Stimulated activated CD4-positive, alpha-beta T cell treated with anti-CD3 and anti-CD28 coated beads, TNF-alpha, amount 100 ng/mL, for 24 hours (primary cell): ENCODE results near the gene COX19.
"Not testable (repeated sequence)": the region's sequence is repeated elsewhere in the genome, so short reads cannot be mapped to it uniquely, and the experiment has no call there.

Source experiments
- DNase-seq, 3 experiments: peaks; one replicate each; pipeline ENCODE4 v3.0.0-alpha.2; 2020; ENCODE audit warnings: low read depth in 3 of 3

COX19 gene

GRCh38 chr7:924541-925231 lies 50.7 kb downstream of the COX19 start:
- peak in 2 of 3 experiments; percentile 56 to 72 for DNase-seq

DNA sequence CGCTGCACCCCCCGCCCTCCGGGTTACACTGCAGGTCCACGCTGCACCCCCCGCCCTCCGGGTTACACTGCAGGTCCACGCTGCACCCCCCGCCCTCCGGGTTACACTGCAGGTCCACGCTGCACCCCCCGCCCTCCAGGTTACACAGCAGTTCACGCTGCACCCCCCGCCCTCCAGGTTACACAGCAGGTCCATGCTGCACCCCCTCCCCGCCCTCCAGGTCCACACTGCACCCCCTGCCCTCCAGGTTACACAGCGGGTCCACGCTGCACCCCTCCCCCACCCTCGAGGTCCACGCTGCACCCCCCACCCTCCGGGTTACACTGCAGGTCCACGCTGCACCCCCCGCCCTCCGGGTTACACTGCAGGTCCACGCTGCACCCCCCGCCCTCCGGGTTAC lies 51.3 kb downstream of the COX19 start:
- DNase-seq = not testable (repeated sequence)

DNA sequence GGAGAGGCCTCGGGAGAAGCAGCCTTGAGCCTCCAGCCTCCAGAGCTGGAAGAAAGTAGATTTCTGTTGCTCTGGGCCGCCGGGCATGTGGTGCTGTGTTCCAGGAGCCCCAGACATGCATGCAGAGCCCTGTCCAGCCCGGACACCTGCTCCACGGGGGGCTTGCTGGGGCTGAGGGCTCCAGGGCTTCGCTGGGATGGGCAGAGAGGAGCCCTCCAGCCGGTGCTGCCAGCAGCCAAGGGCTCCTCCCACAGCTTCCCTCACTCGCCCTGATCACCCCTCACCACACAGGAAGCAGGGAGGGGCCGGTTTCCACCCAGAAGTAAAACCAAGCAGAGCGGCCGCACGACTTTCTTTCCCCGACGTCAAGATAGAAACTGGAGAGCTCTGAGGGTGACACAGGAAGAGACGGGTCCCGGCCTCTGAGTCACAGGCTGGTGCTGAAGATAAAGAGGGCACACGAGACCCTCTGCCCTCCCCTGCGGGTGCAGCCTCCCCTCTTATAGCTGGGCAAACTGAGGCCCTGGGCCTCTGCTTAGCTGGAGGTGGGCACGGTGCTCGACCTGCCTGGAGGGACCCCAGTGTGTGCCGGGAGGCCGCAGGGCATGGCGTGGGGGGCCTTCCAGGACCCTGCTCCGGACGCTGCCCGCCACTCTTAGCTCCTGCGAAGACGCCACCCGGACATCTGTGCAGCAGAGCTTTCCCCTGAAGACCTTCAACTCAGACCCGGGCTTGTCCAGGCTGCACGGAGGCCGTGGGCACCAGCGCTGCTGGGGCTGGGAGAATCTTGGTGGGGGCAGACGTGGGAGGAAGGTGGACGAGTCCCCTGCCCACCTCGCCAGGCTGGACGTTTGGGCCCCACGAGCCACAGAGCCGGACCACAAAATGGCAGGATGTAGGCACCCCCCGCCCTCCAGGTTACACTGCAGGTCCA lies 52.0 kb downstream of the COX19 start:
- DNase-seq = peak; percentile 80 to 94 (median 88)

- peak in 1 of 3 experiments; percentile 55 for DNase-seq
These were observed 52.8 kb downstream of the COX19 start for GRCh38 chr7:922334-923107.

DNA sequence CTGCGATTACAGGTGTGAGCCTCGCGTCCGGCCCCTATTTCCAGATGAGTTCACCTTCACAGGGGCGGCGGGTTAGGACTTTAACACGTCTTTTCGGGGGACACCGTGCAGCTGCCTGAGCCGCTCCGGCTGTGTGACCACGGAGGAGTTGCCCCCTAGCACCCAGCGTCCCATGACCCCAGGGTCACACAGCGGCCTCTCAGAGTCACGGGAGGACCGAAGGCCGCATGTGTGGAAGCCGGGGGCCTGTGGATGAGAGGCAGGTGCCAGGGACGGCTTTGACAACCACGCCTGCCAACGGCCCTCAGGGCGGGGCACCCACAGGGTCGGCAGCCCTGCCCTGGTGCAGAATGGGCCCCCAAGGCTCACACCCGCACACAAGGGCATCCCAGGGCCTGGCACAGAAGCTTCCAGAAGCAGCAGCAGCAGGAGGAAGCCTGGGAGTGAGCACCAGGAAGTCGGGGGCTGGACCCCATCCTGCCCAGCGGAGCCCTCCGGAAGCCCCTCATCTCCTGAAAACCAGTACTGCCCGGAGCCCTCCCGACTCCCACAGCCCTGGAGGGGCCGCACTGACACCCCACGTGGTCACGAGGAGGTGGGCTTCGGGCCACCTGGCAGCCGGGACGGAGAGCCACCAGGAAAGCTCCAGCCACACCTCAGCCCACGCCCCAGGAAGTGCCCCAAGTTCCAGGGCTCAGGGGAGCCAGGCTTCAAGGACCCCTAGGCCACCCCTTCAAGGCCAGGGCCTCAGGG lies 53.6 kb downstream of the COX19 start:
- DNase-seq = no peak

- DNase-seq = no peak
These were observed 54.3 kb downstream of the COX19 start for GRCh38 chr7:921071-921461.

GRCh38 chr7:920351-921070 lies 54.8 kb downstream of the COX19 start:
- peak in 1 of 3 experiments; percentile 44 for DNase-seq

- no peak for DNase-seq
These were observed 55.4 kb downstream of the COX19 start for GRCh38 chr7:919924-920341.

- no peak for DNase-seq
These were observed 56.3 kb downstream of the COX19 start for GRCh38 chr7:919114-919442.

GRCh38 chr7:918441-919113 lies 56.8 kb downstream of the COX19 start:
- DNase-seq = no peak

DNA sequence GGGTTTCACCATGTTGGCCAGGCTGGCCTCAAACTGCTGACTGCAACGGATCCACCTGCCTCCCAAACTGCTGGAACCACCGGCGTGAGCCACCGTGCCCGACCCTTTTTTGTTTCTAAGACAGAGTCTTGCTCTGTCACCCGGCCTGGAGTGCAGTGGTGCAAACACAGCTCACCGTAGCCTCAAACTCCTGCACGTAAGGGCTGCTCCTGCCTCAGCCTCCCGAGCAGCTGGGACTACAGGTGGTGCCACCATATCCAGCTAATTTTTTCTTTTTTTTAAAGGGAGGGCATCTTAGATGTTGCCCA lies 57.3 kb downstream of the COX19 start:
- no peak for DNase-seq

DNA sequence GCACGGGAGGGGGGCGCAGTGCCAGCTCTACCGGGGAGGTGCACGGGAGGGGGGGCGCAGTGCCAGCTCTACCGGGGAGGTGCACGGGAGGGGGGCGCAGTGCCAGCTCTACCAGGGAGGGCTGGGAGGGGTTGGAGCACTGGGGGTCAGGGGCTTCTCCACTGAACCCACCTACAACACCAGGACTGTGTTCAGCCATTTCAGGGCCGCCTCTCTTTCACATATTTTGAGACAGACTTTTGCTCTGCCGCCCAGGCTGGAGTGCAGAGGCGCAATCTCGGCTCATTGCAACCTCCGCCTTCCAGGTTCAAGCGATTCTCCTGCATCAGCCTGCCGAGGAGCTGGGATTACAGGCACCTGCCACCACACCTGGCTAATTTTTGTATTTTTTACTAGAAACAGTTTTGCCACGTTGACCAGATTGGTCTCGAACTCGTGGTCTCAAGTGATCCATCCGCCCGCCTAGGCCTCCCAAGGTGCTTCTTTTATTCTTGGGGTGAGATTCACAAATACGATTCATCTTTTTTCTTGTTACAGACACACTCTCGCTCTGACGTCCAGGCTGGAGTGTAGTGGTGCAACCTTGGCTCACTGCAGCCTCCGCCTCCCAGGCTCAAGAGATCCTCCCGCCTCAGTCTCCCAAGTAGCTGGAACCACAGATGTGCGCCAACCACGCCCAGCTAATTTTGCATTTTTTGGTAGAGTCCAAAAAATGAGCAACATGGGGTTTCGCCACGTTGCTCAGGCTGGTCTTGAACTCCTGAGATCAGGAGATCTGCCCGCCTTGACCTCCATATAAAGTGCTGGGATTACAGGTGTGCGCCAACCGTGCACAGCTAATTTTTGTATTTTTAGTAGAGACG lies 57.9 kb downstream of the COX19 start:
- no peak for DNase-seq

GRCh38 chr7:916291-916941 lies 58.9 kb downstream of the COX19 start:
- no peak for DNase-seq
